NCI-H1436 treated with DMSO at 0.1 percent for 48 hours (cell line): Measurements from ENCODE around the gene SRP68.
"Not testable (repeated sequence)": the region's sequence is repeated elsewhere in the genome, so short reads cannot be mapped to it uniquely, and the experiment has no call there.

Experiments used
- DNase-seq: peaks from one replicate; lab custom pipeline; 2025; lab: John Stamatoyannopoulos, UW

SRP68 gene

DNA sequence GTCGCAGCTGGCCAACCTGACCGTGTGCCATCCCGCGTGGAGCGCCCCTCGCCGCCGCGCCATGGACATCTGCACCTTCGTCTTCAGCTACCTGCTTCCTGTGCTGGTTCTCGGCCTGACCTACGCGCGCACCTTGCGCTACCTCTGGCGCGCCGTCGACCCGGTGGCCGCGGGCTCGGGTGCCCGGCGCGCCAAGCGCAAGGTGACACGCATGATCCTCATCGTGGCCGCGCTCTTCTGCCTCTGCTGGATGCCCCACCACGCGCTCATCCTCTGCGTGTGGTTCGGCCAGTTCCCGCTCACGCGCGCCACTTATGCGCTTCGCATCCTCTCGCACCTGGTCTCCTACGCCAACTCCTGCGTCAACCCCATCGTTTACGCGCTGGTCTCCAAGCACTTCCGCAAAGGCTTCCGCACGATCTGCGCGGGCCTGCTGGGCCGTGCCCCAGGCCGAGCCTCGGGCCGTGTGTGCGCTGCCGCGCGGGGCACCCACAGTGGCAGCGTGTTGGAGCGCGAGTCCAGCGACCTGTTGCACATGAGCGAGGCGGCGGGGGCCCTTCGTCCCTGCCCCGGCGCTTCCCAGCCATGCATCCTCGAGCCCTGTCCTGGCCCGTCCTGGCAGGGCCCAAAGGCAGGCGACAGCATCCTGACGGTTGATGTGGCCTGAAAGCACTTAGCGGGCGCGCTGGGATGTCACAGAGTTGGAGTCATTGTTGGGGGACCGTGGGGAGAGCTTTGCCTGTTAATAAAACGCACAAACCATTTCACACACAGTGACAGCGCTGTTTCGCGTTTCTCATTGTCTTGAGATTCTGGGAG is 4.7 kb upstream of the SRP68 start:
- no peak for DNase-seq

- DNase-seq: no peak
Measured at GRCh38 chr17:76076146-76076764, 3.9 kb upstream of the SRP68 start.

- no peak for DNase-seq
Measured at GRCh38 chr17:76075364-76076145, 3.2 kb upstream of the SRP68 start.

GRCh38 chr17:76074390-76075363 is 2.4 kb upstream of the SRP68 start, which contains the start of gene GALR2:
GALR2 (plus strand) TSS chr17:76074781; CDS start chr17:76074884, 103 bp downstream.
- DNase-seq: no peak

DNA sequence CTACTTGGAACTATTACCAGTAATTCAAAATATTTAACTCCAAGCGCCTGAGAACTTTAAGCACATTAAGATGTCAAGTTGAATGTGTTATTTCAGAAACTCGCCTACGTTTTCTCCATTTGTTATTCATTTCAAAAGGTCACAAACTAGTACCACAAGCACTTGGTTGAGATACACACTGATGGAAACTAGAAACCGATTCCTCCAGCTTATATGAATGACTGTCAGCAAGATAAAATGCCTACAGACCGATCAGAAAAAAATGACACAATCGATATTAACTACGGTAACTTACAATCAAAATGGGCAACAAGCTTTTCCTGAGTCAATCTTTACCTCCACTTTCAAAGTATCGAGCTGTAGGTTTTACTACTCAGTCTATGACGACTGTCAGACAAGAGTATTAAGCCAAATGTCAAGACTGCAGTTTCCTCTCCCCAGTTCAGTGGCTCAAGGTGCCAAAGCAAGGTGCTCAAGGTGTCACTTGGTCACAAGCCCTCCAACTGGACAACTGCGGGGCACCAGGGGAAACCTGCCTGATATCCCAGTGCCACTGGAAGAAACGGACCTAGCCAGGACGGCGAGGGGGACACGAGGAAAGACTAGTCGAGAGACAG is 678 bp downstream of the SRP68 start:
- DNase-seq: no peak

DNA sequence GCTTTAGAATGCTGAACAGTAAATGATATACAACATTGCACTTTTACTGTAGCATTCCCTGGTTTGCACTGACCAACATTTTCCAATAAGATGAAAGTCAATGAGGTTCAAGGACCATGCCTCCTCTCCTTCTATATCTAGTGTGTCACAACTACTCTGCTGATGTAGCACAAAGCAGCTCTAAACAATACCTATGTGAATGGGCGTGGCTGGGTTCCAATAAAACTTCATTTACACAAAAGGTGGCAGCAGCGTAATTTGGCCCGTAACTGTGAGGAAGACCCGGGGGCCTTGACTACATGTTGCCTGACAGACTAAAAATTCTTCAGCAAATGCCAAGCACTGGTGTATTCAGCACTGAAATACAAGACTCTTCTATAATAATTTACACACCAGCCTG is 6.5 kb downstream of the SRP68 start:
- DNase-seq: no peak

DNA sequence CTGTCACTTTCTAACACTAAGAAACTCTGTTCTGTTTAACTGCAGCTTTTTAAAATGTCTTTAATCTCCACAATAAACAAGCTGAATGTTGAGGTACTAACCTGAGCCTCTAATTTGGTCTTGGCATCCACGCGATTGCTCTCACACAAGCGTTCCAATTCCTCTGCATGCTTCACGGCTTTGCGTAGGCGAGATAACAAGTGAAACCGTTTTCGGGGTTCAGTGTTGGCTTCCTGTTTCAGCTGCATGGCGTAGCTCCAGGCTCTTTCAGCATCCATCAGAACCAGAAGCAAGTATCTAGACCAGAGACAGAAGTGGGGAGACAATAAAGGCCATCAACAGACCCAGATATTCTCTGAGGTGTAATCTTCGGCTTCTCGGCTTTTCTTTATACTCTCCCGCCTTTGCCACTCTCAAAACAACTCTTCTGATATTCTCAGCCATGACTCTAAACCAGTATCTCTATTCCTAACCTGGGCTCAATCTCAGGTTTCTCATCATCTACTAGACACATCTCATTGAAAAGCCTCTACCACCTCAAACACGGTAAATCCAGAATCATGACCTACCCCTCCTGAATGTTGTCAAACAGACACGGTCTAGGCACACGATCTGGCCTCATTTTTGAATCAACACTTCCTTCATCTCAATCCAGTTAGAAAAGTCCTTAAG is 8.3 kb downstream of the SRP68 start:
- no peak for DNase-seq

DNA sequence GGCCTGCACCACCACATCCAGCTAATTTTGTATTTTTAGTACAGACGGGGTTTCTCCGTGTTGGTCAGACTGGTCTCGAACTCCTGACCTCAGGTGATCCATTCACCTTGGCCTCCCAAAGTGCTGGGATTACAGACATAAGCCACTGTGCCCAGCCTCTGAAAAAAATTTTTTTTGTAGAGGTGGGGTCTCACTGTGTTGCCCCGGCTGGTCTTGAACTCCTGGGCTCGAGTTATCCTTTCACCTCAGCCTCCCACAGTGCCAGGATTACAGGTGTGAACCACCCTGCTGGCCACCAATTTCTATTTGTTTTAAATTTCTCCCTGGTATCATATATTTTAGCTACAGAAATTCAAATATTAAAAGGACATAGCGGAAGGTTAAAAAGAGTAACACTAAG is 14.1 kb downstream of the SRP68 start:
- not testable (repeated sequence) for DNase-seq

DNA sequence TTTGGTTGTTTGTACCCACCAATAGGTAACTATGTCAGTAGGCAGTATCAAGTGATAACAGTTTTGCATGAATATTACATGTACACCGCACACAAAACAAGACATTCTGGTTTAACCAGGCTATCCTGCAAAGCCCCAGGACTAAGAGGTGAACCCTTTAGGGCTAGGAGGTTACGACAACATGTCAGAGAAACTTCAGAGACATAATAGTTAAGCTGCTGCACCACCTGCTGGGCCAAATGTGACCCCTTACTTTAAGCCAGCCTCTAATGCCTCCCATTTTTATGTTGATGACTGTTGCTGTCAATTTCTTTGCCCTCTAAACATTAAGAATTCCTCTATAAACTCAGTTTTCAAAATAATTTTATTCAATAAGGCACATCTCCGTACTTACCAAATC is 15.4 kb downstream of the SRP68 start:
- no peak for DNase-seq

DNA sequence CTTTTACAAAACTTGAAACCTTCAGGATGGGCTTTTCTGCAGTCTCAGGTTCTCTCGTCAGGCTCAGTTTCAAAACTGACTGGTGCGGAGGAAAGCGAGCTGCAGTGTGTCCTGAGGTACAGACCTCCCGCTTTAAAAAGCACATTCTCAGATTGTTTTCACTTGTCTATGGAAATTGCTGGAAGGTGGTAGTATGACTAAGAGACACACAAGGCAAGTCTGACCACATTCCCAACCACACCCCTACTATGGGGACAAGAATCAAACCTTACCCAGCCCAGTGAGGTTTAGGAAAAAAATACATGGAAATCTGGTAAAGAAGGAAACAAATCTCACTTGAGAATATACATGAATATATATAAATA is 18.2 kb downstream of the SRP68 start:
- DNase-seq: no peak

DNA sequence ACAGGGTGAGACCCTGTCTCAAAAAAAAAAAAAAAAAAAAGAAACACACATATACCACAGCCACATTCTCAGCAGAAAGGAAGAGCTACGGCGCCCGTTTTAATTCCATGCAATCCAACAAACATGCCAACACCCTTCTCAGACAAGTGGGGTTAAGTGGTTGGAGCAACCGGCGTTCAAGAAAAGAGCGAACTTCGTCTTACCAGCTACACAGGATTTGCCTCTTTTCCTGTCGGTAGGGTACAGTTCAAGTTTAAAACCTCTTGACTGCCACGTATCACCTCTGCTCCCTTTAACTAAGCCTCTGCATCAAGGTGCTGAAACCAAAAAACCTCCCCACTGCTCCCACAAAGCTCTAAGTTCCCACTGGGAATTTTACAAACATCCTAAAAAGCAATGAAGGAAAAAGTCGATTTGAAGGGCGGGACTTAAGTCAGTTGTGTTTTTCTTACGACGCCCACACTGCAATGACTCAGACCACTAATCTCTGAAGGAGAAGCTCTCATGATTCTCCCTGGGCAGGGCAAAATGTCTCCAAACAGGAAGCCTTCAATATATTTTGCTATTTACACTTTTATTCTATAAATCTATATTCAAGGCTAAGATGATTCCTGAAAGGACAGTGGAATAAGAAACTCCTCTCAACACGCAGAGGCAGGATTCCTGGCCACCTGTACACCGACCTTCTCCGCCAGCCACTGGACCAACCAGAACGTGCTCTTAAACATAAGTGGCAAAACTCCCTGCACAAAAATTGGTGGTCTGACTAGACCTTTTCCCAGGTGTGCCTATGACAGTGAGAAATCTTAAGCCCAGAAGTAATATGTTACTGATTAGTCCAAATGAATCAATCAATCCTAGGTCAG is 18.8 kb downstream of the SRP68 start:
- DNase-seq: no peak

- no peak for DNase-seq
Measured at GRCh38 chr17:76051561-76051960, 20.8 kb downstream of the SRP68 start.

DNA sequence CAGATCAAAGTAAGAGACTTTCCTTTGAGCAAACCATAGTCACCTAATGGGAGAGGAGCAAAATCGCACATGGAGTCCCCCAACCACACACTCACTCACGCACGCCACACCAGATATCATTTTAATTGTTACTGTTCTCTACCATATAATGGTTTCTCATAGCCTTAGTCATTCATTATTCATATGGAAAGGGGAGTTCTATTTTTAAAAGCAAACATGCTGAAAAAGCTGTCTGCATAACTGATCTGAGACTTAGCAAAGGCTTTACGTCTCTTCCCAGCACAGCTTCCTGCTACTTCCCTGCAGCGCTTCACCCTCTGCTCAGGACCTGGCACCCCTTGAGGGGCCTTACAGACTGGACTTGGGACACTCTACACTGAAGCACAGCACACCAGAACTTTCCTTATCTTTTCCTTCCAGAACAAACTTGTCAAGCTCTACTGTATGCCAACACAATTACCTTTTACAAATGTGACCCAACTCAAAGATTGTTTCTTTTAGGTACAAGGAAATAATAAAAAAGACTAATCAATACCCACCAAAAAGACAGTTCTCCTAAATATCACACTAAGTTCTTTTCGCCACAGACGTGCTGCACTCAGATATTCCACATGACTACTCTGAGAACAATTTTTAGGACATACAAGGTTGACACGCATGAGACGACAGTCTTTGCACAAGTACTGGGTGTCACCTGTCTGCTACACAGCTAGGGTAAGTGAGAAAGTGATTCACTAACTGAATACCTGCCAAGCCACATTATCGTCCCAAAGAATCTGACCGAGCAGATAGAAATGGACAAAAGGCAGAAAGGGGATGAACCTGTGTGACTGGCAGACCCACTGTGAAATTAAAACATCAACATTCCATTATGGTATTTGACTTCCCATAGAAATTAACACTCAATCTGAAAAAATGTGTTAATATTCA is 21.5 kb downstream of the SRP68 start:
- no peak for DNase-seq

DNA sequence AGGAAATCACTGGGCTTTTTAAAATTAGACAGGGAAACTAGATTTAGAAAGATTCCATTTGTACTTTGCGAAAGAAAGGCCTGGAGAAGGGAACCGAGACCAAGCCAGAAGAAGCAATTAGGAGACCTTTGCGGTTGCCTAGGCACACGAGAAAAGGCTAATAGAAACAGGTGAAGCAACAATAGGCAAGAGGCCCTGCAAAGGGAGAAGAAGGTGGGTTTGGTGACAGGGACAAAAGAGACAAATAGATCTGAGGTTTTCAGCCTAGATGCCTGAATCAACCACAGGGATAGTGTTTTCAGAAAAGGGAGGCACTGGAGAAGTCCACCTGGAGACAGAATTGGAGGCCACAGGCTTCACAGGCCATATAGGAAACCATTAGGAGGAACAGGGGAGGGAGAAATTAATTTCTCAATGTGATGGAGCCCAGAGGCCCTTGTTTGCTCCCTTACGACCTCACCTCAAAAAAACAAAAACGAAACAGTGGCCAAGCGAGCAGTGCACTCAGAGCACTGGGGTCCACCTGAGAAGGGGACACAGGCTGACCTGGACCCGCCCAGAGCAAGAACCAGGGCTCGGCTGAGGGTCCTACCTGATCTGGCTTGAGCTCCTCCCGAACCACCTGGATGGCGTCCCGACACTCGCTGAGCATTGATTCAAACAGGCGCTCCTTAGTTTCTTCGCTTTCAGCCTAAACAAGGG is 22.3 kb downstream of the SRP68 start:
- no peak for DNase-seq

DNA sequence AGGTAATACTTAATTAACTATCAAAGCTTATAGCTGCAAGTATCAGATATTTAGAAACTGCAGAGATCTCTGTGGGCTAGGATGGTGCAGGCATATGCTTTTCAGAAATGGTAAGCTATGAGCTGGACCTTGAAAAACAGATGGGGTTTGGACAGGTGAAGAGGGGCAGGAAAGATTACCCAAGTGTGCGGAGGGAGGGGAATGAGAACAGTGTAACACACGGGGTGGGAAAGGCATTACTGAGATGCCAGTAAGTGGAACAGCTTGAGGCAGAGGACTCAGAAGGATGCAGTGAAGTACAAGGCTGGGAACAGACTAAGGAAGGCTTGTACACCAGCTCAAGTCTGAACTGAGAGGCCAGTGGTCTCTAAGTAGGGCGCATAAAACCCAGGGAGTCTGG is 23.1 kb downstream of the SRP68 start:
- no peak for DNase-seq

- no peak for DNase-seq
Measured at GRCh38 chr17:76048711-76049110, 23.6 kb downstream of the SRP68 start.

GRCh38 chr17:76048025-76048605 is 24.2 kb downstream of the SRP68 start:
- DNase-seq: no peak

DNA sequence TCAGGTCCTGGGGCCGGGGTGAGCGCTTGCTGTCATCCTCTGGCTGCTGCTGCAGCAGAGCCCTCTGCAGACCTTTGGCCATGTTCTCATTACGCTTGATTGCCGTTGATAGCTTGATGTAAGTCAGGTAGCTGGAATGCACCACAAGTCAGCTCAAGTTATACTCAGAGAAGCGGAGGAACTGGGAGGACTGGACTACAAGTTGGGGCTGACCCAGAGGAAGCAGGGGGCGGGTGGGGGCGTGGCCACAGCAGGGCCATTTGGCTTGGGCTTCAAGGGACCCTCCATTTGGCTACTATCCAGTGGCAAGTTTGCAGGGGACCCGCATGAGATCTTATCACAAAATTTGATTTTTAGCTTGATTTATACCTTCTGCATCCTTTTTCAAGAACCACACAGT is 26.3 kb downstream of the SRP68 start:
- no peak for DNase-seq
